TTC549 (cell line): ENCODE results near the gene GSTA3.
"Not testable (repeated sequence)": the region's sequence is repeated elsewhere in the genome, so short reads cannot be mapped to it uniquely, and the experiment has no call there.

Source experiments
- FAIRE-seq: peaks from 2 replicates; lab custom pipeline; 2012; peaks lifted over from hg19 to GRCh38; lab: Jason Lieb, UNC

GSTA3 gene

DNA sequence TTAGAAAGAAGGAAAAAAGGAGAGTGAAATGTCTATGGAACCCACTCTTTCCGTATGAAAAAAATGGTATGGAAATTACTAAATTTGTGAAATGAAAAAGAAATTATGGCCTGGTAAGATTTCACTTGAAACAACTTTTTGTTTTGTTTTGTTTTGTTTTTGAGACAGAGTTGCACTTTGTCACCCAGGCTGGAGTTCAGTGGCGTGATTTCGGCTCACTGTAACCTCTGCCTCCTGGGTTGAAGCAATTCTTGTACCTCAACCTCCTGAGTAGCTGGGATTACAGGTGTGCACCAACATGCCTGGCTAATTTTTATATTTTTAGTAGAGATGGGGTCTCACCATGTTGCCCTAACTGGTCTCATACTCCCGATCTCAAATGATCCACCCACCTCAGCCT lies 51.1 kb downstream of the GSTA3 start:
- no peak for FAIRE-seq

DNA sequence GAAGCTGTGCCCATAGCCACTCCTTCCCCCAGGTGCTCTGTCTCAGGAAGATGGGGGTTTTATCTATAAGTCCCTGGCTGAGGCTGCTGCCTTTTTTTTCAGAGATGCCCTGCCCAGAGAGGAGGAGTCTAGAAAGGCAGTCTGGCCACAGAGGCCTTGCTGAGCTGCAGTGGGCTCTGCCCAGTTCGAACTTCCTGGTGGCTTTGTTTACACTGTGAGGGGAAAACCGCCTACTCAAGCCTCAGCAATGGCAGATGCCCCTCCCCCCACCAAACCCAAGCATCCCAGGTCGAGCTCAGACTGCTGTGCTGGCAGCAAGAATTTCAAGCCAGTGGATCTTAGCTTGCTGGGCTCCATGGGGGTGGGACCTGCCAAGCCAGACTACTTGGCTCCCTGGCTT lies 53.4 kb downstream of the GSTA3 start:
- FAIRE-seq = not testable (repeated sequence)

DNA sequence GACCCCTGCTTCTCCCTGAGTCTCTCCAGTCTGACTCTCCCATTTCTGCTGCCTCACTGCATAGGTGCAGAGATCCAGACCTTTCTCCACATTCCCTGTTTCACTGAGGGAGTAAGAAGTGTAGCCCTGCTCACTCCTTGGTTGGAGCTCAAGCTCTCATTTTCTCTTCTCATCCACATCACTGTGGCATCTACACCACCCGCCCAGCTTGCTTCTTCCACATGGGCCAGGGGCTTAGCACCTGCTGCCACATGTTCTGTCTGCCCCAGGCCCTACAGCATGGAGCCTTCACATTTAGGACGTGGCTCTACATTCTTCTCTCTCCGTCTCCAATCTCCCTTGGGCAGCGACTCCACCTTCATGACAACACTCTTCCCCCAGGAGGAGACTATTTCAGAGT lies 60.4 kb downstream of the GSTA3 start:
- no peak for FAIRE-seq
